Measurements from ENCODE around the gene RPA3.

RPA3 gene

DNA sequence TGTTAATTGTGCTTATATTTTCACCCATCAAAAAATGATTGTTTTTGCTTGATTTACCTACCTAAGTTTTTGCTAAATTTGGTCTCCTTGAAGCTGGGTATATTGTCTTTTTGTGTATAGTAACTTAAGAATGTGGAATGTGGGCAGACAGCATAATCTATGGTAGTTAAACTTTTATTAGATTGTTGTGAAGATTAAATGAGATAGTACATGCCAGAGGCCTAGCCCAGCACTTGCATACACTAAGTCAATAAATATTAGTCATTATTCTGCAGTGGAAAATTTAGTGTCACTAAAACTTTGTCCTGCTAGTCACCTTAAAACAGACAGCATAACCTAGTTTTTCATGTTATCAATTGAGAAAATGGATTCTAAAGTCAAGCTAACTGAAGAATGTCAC lies 19.3 kb upstream of the RPA3 start:
- H3K9ac ChIP-seq (ENCODE audit: low read length), result no peak overlapping the region
- no peaks in the 10 kb centered on the region for H3K36me3 ChIP-seq (ENCODE audit: insufficient read depth, low read length)
- H3K9me3 ChIP-seq (ENCODE audit: low read length), result no peaks in the 10 kb centered on the region; the same call in 1 of the 2 replicates
- H3K27ac ChIP-seq (ENCODE audit: low read depth, low read length, poor library complexity, severe bottlenecking), result no peak overlapping the region
- H2AFZ ChIP-seq (ENCODE audit: low read length), result no peak overlapping the region
- TF ChIP-seq, protein P1, sequence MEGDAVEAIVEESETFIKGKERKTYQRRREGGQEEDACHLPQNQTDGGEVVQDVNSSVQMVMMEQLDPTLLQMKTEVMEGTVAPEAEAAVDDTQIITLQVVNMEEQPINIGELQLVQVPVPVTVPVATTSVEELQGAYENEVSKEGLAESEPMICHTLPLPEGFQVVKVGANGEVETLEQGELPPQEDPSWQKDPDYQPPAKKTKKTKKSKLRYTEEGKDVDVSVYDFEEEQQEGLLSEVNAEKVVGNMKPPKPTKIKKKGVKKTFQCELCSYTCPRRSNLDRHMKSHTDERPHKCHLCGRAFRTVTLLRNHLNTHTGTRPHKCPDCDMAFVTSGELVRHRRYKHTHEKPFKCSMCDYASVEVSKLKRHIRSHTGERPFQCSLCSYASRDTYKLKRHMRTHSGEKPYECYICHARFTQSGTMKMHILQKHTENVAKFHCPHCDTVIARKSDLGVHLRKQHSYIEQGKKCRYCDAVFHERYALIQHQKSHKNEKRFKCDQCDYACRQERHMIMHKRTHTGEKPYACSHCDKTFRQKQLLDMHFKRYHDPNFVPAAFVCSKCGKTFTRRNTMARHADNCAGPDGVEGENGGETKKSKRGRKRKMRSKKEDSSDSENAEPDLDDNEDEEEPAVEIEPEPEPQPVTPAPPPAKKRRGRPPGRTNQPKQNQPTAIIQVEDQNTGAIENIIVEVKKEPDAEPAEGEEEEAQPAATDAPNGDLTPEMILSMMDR (IDR thresholded peaks at IDR 0.05; ENCODE audit: low read length), result no peak
- no peaks in the 10 kb centered on the region for H3F3A ChIP-seq (ENCODE audit: insufficient read depth, low read length)
- no peaks in the 10 kb centered on the region for H3K79me2 ChIP-seq (ENCODE audit: insufficient read depth, low read length)
- H3K27me3 ChIP-seq (ENCODE audit: insufficient read depth, low read length), result no peaks in the 10 kb centered on the region
- no peak overlapping the region for H3K4me3 ChIP-seq (ENCODE audit: low read depth, low read length, poor library complexity, severe bottlenecking)
- no peak overlapping the region for H3K4me2 ChIP-seq (ENCODE audit: low read length)
- H3K9me2 ChIP-seq (ENCODE audit: low read depth, low read length), result no peaks in the 10 kb centered on the region
- peaks cover 18% of the 10 kb centered on the region for H3K4me1 ChIP-seq (ENCODE audit: insufficient read depth, low read length, severe bottlenecking)
- no peaks in the 10 kb centered on the region for H4K20me1 ChIP-seq (ENCODE audit: insufficient read depth, low read length)

DNA sequence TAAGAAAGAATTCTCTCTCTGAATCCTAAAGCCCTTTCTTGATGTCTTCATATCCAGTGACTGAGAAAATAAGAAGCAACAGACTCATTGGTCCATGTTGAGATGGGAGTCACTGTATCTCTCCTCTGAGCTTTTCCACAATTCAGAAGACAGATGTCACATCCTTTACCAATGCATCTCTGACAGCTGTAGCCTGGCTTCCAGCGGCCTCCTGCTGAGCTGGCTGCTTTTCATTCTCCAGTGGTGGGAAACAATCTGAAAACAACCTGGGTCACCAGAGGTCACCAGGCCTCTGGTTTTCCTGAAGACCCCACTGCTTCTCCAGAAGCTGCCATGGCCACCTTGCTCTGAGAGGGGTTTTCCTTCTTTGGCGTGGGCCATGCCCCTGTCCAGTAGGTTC lies 18.3 kb upstream of the RPA3 start:
- Histone ChIP-seq H3K79me2 (ENCODE audit: insufficient read depth, low read length) (no peaks in the 10 kb centered on the region), H3K9me2 (ENCODE audit: low read depth, low read length) (no peaks in the 10 kb centered on the region), H4K20me1 (ENCODE audit: insufficient read depth, low read length) (no peaks in the 10 kb centered on the region), H3K27ac (ENCODE audit: low read depth, low read length, poor library complexity, severe bottlenecking) (no peak overlapping the region), H3F3A (ENCODE audit: insufficient read depth, low read length) (no peaks in the 10 kb centered on the region), H3K9ac (ENCODE audit: low read length) (no peak overlapping the region), H3K4me1 (ENCODE audit: insufficient read depth, low read length, severe bottlenecking) (peaks cover 18% of the 10 kb centered on the region), H3K4me3 (ENCODE audit: low read depth, low read length, poor library complexity, severe bottlenecking) (no peak overlapping the region), H2AFZ (ENCODE audit: low read length) (no peak overlapping the region), H3K27me3 (ENCODE audit: insufficient read depth, low read length) (no peaks in the 10 kb centered on the region), H3K9me3 (ENCODE audit: low read length) (no peaks in the 10 kb centered on the region; the same call in 1 of the 2 replicates), H3K36me3 (ENCODE audit: insufficient read depth, low read length) (no peaks in the 10 kb centered on the region), H3K4me2 (ENCODE audit: low read length) (no peak overlapping the region)
- no peak for TF ChIP-seq EZH2 (IDR thresholded peaks at IDR 0.05; ENCODE audit: borderline replicate concordance, low read length)
- TF ChIP-seq, protein P1 (IDR thresholded peaks at IDR 0.05; ENCODE audit: low read length), result no peak

- H3K9ac ChIP-seq (ENCODE audit: low read length), result no peak overlapping the region
- no peaks in the 10 kb centered on the region for H3K9me2 ChIP-seq (ENCODE audit: low read depth, low read length)
- H3K27ac ChIP-seq (ENCODE audit: low read depth, low read length, poor library complexity, severe bottlenecking), result no peak overlapping the region
- H4K20me1 ChIP-seq (ENCODE audit: insufficient read depth, low read length), result no peaks in the 10 kb centered on the region
- no peak overlapping the region for H3K4me2 ChIP-seq (ENCODE audit: low read length)
- H3K36me3 ChIP-seq (ENCODE audit: insufficient read depth, low read length), result no peaks in the 10 kb centered on the region
- TF ChIP-seq, protein P1 (IDR thresholded peaks at IDR 0.05; ENCODE audit: low read length), result no peak
- no peak for TF ChIP-seq EZH2 (IDR thresholded peaks at IDR 0.05; ENCODE audit: borderline replicate concordance, low read length)
- H3K4me1 ChIP-seq (ENCODE audit: insufficient read depth, low read length, severe bottlenecking), result no peaks in the 10 kb centered on the region
- no peaks in the 10 kb centered on the region for H3K9me3 ChIP-seq (ENCODE audit: low read length)
- H3K4me3 ChIP-seq (ENCODE audit: low read depth, low read length, poor library complexity, severe bottlenecking), result no peak overlapping the region
- no peaks in the 10 kb centered on the region for H3F3A ChIP-seq (ENCODE audit: insufficient read depth, low read length)
- no peaks in the 10 kb centered on the region for H3K27me3 ChIP-seq (ENCODE audit: insufficient read depth, low read length)
- H2AFZ ChIP-seq (ENCODE audit: low read length), result no peak overlapping the region
- H3K79me2 ChIP-seq (ENCODE audit: insufficient read depth, low read length), result no peaks in the 10 kb centered on the region
These were observed 14.3 kb upstream of the RPA3 start for GRCh38 chr7:7732621-7733281.

Measured in OCI-LY1 (cell line).